Measurements from ENCODE around the gene AP2A1. TPM values are rescaled to one million over a fixed set of nuclear protein-coding genes. Genes with fewer than 3 reads are reported as not detected.

AP2A1 gene
- total and polyA plus RNA-seq, 9 of the 15 experiments (the other 6 are each of a cell fraction or from before 2014, with no cell fraction given): 0.55 to 150 (median 31.9) TPM

DNA sequence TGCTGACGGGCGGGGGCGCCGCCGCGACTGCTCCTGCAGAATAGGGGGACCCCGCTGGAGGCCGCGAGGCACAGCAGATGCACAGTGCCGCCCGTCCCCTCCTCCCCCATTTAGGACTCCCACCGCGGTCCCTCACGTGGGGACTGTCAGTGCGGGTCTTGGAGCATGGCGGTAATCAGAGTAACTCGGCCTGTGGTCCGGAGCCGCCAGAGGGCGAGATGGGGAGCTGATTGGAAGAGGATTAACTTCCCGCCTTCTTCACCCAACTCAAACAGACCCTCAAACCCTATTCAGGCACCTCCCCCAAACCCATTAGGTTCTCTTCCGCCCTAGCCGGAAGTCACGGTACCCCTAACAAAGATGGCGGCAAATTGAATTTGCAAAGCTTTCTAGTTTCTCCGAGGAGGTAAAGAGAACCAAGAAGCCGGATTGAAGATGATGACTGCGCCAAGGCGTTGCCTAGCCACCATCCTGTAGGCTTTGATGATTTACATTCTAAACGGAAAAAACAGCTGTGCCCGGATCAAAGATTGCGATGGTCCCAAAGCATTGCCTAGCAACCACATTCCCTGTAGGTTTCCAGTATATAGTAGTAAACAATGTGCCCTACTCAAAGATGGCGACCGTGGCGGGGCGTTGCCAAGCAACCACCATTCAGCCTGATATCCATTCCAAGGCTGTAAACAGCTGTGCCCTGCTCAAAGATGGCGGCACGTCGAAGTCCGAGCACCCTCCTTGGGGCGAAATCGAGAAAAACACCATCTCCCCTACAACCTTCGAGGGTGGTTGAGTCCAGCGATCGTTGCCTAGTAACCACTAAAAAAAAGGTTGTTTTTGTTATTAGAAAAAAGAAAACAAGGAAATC, 46.4 kb downstream of the AP2A1 start, which contains the start of gene FUZ (continued):
- TF ChIP-seq, protein P1, sequence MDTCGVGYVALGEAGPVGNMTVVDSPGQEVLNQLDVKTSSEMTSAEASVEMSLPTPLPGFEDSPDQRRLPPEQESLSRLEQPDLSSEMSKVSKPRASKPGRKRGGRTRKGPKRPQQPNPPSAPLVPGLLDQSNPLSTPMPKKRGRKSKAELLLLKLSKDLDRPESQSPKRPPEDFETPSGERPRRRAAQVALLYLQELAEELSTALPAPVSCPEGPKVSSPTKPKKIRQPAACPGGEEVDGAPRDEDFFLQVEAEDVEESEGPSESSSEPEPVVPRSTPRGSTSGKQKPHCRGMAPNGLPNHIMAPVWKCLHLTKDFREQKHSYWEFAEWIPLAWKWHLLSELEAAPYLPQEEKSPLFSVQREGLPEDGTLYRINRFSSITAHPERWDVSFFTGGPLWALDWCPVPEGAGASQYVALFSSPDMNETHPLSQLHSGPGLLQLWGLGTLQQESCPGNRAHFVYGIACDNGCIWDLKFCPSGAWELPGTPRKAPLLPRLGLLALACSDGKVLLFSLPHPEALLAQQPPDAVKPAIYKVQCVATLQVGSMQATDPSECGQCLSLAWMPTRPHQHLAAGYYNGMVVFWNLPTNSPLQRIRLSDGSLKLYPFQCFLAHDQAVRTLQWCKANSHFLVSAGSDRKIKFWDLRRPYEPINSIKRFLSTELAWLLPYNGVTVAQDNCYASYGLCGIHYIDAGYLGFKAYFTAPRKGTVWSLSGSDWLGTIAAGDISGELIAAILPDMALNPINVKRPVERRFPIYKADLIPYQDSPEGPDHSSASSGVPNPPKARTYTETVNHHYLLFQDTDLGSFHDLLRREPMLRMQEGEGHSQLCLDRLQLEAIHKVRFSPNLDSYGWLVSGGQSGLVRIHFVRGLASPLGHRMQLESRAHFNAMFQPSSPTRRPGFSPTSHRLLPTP (IDR thresholded peaks at IDR 0.05; ENCODE audit: borderline replicate concordance, extremely low read depth, insufficient read length): no peak
- TF ChIP-seq, protein P2, sequence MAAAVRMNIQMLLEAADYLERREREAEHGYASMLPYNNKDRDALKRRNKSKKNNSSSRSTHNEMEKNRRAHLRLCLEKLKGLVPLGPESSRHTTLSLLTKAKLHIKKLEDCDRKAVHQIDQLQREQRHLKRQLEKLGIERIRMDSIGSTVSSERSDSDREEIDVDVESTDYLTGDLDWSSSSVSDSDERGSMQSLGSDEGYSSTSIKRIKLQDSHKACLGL (CRISPR knock-in tag; IDR thresholded peaks at IDR 0.05; ENCODE audit: borderline replicate concordance, poor library complexity, severe bottlenecking): no peak
- TF ChIP-seq, protein P3, sequence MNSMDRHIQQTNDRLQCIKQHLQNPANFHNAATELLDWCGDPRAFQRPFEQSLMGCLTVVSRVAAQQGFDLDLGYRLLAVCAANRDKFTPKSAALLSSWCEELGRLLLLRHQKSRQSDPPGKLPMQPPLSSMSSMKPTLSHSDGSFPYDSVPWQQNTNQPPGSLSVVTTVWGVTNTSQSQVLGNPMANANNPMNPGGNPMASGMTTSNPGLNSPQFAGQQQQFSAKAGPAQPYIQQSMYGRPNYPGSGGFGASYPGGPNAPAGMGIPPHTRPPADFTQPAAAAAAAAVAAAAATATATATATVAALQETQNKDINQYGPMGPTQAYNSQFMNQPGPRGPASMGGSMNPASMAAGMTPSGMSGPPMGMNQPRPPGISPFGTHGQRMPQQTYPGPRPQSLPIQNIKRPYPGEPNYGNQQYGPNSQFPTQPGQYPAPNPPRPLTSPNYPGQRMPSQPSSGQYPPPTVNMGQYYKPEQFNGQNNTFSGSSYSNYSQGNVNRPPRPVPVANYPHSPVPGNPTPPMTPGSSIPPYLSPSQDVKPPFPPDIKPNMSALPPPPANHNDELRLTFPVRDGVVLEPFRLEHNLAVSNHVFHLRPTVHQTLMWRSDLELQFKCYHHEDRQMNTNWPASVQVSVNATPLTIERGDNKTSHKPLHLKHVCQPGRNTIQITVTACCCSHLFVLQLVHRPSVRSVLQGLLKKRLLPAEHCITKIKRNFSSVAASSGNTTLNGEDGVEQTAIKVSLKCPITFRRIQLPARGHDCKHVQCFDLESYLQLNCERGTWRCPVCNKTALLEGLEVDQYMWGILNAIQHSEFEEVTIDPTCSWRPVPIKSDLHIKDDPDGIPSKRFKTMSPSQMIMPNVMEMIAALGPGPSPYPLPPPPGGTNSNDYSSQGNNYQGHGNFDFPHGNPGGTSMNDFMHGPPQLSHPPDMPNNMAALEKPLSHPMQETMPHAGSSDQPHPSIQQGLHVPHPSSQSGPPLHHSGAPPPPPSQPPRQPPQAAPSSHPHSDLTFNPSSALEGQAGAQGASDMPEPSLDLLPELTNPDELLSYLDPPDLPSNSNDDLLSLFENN (IDR thresholded peaks at IDR 0.05; ENCODE audit: low read depth in 2 of 2, low read length in 2 of 2): no peak
- TF ChIP-seq ZNF407 (IDR thresholded peaks at IDR 0.05; ENCODE audit: low read depth): no peak
- no peak for TF ChIP-seq ZBTB2 (IDR thresholded peaks at IDR 0.05)
- TF ChIP-seq CCNT2 (IDR thresholded peaks at IDR 0.05; ENCODE audit: borderline replicate concordance, extremely low read depth, insufficient read length, low read depth, low read length): no peak
- TF ChIP-seq TCFL5 (CRISPR knock-in tag; conservative IDR thresholded peaks at IDR 0.05): no peak
